ENCODE measurements around the gene GCGR.

DNA sequence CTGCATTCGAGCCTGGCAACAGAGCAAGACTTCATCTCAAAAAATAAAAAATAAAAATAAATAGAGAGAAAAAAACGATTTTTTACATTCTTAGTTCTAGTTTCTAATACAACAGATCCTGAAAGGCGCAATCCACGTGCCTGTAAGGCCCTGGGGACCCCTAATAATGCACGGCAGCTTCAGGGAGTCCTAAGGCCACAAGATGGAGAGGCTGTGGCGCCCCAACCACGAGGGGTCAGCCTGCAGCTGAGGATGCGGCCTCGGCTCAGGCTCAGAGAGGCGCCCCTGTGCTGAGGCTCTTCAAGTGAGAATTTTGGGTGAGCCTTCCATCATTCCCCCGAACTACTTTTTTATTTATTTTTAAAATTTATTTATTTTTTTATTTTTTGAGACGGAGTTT is 45.5 kb downstream of the GCGR start:
- no peak for TF ChIP-seq CTCF (IDR thresholded peaks at IDR 0.05)
- no peak for TF ChIP-seq POLR2A (IDR thresholded peaks at IDR 0.05)

Data from esophagus squamous epithelium (tissue), 4 donors.